Astrocyte of the spinal cord (primary cell): ENCODE data around the gene GALNTL6.
"Not testable (repeated sequence)": the region's sequence is repeated elsewhere in the genome, so short reads cannot be mapped to it uniquely, and the experiment has no call there.

Source experiments
- DNase-seq: peaks from one replicate; pipeline ENCODE4 v3.0.0; 2011; ENCODE audit warnings: low read depth, low spot score
- H3K4me3 ChIP-seq: 2 replicates; pipeline ENCODE4 v1.5.1; 2011; ENCODE audit warnings: low read depth, mild to moderate bottlenecking, low read length, moderate library complexity
- in situ Hi-C: cut with HindIII; loops from 2 replicates; pipeline ENCODE4 v1.10.0; 2017; ENCODE audit warnings: low sequenced_read_pairs
- TF ChIP-seq, protein P1 (sequence below): IDR thresholded peaks from 2 replicates; pipeline ENCODE4 v1.5.1; 2012; ENCODE audit warnings: low read depth, mild to moderate bottlenecking, low read length, inconsistent platforms

GALNTL6 gene

DNA sequence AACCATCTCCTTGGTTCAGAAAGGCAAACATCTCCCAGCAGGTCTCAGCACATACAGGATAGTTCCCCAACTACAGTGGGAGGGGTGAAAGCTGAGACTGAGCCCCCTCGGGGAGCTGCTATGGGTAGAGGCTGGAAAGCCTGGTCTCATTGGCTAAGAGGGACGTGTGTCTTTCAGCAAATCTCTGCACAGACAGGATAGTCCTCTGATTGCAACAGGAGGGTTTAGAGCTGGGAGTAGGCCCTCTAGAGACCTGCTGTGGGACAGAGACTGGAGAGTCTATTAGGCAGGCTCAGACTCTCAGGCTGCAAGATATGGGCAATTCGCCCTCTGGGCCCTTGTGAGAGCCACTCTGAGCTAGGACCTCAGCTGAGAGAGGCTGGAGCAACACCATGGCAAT lies 1083.8 kb downstream of the GALNTL6 start:
- DNase-seq, result no peak
- in situ Hi-C loops, result no loop called here
- TF ChIP-seq, protein P1, sequence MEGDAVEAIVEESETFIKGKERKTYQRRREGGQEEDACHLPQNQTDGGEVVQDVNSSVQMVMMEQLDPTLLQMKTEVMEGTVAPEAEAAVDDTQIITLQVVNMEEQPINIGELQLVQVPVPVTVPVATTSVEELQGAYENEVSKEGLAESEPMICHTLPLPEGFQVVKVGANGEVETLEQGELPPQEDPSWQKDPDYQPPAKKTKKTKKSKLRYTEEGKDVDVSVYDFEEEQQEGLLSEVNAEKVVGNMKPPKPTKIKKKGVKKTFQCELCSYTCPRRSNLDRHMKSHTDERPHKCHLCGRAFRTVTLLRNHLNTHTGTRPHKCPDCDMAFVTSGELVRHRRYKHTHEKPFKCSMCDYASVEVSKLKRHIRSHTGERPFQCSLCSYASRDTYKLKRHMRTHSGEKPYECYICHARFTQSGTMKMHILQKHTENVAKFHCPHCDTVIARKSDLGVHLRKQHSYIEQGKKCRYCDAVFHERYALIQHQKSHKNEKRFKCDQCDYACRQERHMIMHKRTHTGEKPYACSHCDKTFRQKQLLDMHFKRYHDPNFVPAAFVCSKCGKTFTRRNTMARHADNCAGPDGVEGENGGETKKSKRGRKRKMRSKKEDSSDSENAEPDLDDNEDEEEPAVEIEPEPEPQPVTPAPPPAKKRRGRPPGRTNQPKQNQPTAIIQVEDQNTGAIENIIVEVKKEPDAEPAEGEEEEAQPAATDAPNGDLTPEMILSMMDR, result no peak
- no peak overlapping the region for H3K4me3 ChIP-seq

DNA sequence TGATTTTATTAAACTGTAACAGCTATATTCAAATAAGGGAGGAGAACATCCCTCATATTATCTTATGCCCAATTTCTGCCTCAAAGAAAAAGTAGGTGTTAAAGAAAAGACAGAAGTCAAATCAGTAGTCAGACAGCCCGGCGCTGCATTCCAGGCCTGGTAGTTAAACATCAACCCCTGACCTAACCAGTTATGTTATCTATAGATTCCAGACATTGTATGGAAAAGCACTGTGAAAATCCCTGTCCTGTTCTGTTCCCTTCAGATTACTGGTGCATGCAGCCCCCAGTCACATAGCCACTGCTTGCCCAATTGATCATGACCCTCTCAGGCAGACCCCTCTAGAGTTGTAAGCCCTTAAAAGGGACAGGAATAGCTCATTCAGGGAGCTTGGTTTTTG lies 1085.5 kb downstream of the GALNTL6 start:
- no peak overlapping the region for H3K4me3 ChIP-seq
- TF ChIP-seq, protein P1, result no peak
- in situ Hi-C loops, result no loop called here
- DNase-seq, result no peak

GRCh38 chr4:172899861-172900260 lies 1086.7 kb downstream of the GALNTL6 start:
- H3K4me3 ChIP-seq, result no peak overlapping the region
- DNase-seq, result no peak
- TF ChIP-seq, protein P1, result no peak
- in situ Hi-C loops, result no loop called here

- DNase-seq, result no peak
- in situ Hi-C loops, result no loop called here
- H3K4me3 ChIP-seq, result no peak overlapping the region
- TF ChIP-seq, protein P1, result no peak
These were observed 1087.7 kb downstream of the GALNTL6 start for GRCh38 chr4:172900900-172901299.

DNA sequence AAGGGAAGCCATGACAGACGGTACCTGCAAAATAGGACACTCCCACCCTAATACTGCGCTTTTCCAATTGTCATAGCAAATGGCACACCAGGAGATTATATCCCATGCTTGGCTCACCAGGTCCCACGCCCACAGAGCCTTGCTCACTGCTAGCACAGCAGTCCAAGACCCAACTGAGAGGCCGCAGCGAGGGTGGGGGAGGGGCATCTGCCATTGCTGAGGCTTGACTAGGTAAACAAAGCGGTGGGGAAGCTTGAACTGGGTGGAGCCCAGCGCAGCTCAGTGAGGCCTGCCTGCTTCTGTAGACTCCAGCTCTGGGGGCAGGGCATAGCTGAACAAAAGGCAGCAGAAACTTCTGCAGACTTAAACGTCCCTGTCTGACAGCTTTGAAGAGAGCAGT lies 1099.3 kb downstream of the GALNTL6 start:
- DNase-seq, H3K4me3 ChIP-seq, in situ Hi-C loops: not testable (repeated sequence)

DNA sequence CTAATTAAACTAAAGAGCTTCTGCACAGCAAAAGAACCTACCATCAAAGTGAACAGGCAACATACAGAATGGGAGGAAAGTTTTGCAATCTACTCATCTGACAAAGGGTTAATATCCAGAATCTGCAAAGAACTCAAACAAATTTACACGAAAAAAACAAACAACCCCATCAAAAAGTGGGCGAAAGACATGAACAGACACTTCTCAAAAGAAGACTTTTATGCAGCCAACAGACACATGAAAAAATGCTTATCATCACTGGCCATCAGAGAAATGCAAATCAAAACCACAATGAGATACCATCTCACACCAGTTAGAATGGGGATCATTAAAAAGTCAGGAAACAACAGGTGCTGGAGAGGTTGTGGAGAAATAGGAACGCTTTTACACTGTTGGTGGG lies 1104.2 kb downstream of the GALNTL6 start:
- in situ Hi-C loops, DNase-seq, H3K4me3 ChIP-seq: not testable (repeated sequence)

- TF ChIP-seq, protein P1, result no peak
- H3K4me3 ChIP-seq, result no peak overlapping the region
- in situ Hi-C loops, result no loop called here
- DNase-seq, result no peak
These were observed 1106.1 kb downstream of the GALNTL6 start for GRCh38 chr4:172919269-172919668.

GRCh38 chr4:172927096-172927814 lies 1114.1 kb downstream of the GALNTL6 start:
- DNase-seq, result no peak
- in situ Hi-C loops, result no loop called here
- TF ChIP-seq, protein P1, result no peak
- no peak overlapping the region for H3K4me3 ChIP-seq
